ENCODE results near the gene ZFYVE28.
"Not testable (repeated sequence)": the region's sequence is repeated elsewhere in the genome, so short reads cannot be mapped to it uniquely, and the experiment has no call there.

Gene ZFYVE28

DNA sequence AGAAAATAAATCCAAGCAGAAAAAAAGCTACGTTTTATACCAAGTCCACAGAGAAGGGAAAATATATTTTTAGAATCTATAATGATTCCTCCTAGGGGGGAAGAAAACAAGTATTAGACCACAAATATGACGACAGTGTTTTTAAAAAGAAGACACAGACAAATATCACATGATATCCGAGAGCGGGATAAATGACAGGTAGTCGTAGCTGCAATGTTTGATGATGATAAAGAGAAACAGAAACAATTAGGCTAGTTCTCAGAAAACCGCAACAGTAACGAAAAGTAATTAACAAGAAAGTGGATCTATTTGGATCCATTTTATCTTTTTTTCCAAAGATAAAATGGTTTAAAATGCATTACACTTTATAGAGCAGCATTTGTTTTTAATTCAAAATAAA is 177.4 kb downstream of the ZFYVE28 start:
- peak; percentile 17 for DNase-seq (ENCODE audit: low spot score)
- TF ChIP-seq, protein P1, sequence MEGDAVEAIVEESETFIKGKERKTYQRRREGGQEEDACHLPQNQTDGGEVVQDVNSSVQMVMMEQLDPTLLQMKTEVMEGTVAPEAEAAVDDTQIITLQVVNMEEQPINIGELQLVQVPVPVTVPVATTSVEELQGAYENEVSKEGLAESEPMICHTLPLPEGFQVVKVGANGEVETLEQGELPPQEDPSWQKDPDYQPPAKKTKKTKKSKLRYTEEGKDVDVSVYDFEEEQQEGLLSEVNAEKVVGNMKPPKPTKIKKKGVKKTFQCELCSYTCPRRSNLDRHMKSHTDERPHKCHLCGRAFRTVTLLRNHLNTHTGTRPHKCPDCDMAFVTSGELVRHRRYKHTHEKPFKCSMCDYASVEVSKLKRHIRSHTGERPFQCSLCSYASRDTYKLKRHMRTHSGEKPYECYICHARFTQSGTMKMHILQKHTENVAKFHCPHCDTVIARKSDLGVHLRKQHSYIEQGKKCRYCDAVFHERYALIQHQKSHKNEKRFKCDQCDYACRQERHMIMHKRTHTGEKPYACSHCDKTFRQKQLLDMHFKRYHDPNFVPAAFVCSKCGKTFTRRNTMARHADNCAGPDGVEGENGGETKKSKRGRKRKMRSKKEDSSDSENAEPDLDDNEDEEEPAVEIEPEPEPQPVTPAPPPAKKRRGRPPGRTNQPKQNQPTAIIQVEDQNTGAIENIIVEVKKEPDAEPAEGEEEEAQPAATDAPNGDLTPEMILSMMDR (IDR thresholded peaks at IDR 0.05; ENCODE audit: extremely low read depth, insufficient read depth, missing control alignments), result no peak
- in situ Hi-C loops (cut with MboI; ENCODE audit: low pct_unique_long_range_greater_than_20kb, low sequenced_read_pairs, unreplicated experiment), result no loop called here

- in situ Hi-C loops (cut with MboI; ENCODE audit: low pct_unique_long_range_greater_than_20kb, low sequenced_read_pairs, unreplicated experiment), result no loop called here
- TF ChIP-seq, protein P1 (IDR thresholded peaks at IDR 0.05; ENCODE audit: extremely low read depth, insufficient read depth, missing control alignments), result no peak
- DNase-seq (ENCODE audit: low spot score), result no peak
Measured at GRCh38 chr4:2236944-2237666, 181.3 kb downstream of the ZFYVE28 start.

GRCh38 chr4:2231082-2231481 is 187.4 kb downstream of the ZFYVE28 start:
- TF ChIP-seq, protein P1 (IDR thresholded peaks at IDR 0.05; ENCODE audit: extremely low read depth, insufficient read depth, missing control alignments), result no peak
- in situ Hi-C loops (cut with MboI; ENCODE audit: low pct_unique_long_range_greater_than_20kb, low sequenced_read_pairs, unreplicated experiment), result no loop called here
- no peak for DNase-seq (ENCODE audit: low spot score)

DNA sequence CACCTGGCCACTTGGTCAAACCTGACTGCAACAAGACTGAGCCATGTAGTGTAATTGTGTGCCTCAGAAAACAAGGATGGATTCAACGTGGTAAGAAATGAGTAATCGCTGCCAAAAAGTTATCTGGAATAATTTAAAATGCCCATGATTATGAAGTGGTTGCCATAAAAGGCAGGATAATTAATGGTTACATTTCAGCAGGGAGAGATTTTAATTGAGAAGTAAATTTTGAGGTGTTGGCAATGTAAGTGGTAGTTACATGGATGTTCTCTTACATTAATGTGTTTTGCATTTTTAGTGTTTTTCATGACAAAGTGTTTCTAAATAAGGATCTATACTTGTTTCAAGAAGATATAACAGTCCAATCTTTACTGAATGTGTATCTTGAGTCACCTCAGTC is 192.2 kb downstream of the ZFYVE28 start:
- in situ Hi-C loops (cut with MboI; ENCODE audit: low pct_unique_long_range_greater_than_20kb, low sequenced_read_pairs, unreplicated experiment), result no loop called here
- no peak for DNase-seq (ENCODE audit: low spot score)
- TF ChIP-seq, protein P1 (IDR thresholded peaks at IDR 0.05; ENCODE audit: extremely low read depth, insufficient read depth, missing control alignments), result no peak

GRCh38 chr4:2222838-2223237 is 195.6 kb downstream of the ZFYVE28 start:
- TF ChIP-seq, protein P1 (IDR thresholded peaks at IDR 0.05; ENCODE audit: extremely low read depth, insufficient read depth, missing control alignments), result no peak
- DNase-seq (ENCODE audit: low spot score), result no peak
- in situ Hi-C loops (cut with MboI; ENCODE audit: low pct_unique_long_range_greater_than_20kb, low sequenced_read_pairs, unreplicated experiment), result no loop called here

DNA sequence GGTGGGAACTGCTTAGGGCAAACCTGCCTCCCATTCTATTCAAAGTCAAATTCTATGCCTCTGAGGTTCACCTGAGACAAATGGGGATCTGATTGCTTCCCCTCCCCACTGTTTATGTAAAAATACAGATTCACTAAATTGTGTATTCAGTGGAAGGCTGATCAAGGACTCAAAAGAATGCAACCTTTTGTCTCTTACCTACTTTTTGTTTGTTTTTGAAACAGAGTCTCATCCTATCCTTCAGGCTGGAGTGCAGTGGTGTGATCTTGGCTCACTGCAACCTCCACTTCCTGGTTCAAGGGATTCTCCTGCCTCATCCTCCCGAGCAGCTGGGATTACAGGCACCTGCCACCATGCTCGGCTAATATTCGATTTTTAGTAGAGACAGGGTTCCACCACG is 197.1 kb downstream of the ZFYVE28 start:
- in situ Hi-C loops (cut with MboI; ENCODE audit: low pct_unique_long_range_greater_than_20kb, low sequenced_read_pairs, unreplicated experiment); DNase-seq (ENCODE audit: low spot score): not testable (repeated sequence)

DNA sequence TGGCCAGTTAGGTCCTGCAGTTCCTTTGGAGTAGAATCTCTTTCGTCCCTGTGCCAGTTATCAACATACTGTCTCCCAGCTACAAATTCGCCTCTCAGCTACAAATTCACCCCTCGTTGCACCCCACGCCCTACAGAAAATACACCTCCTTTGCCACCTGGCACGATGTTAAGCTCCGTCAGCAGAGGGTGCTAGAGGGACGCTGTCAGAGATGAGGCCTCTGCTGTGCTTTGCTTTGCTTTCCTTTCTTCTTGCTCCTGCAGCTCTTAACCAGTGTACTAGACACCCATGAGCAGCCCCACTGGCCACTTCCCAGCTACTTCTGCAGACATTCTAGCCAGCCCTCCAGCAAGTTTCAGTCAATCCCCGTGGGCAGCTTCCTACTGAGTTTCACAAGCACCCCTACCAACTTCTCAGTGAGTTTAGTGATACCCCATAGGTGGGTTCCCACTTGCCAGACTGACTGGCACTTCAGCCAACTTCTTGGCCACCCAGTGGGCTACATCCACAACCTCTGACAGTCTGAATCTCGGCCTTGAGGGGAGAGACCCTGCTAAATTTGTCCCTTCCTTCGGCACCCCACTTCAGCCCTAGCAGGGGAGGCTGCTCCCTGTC is 198.3 kb downstream of the ZFYVE28 start:
- in situ Hi-C loops (cut with MboI; ENCODE audit: low pct_unique_long_range_greater_than_20kb, low sequenced_read_pairs, unreplicated experiment), result no loop called here
- TF ChIP-seq, protein P1 (IDR thresholded peaks at IDR 0.05; ENCODE audit: extremely low read depth, insufficient read depth, missing control alignments), result peak; percentile 91
- peak; percentile 60 for DNase-seq (ENCODE audit: low spot score)

Data from GM13977 (cell line).